Fibroblast of lung (primary cell): Measurements from ENCODE around the gene ARHGEF12.

Source experiments
- CTCF ChIP-seq, 2 donors: IDR thresholded peaks in 1 of 2; conservative IDR thresholded peaks in 1 of 2; 1 replicate in 1 of 2; 2 replicates in 1 of 2; pipeline ENCODE4 v1.5.1; 2011 to 2012; ENCODE audit warnings: low read length in 2 of 2, control low read depth in 1 of 2, inconsistent platforms in 1 of 2, low read depth in 1 of 2, mild to moderate bottlenecking in 1 of 2
- EZH2 ChIP-seq: IDR thresholded peaks from 2 replicates; pipeline ENCODE4 v1.5.1; 2012; ENCODE audit warnings: low read length, control low read depth, mild to moderate bottlenecking; ENCODE audit errors: missing control alignments

- TF ChIP-seq CTCF (conservative IDR thresholded peaks at IDR 0.05 in 1 of 2, IDR thresholded peaks at IDR 0.05 in 1 of 2; ENCODE audit: low read depth in 1 of 2, low read length in 2 of 2) (no peak), EZH2 (no peak)
Observed at GRCh38 chr11:120327311-120327710, 8.9 kb upstream of the ARHGEF12 start.
